DOHH2 (cell line): ENCODE measurements around the gene SLC6A11.

Source experiments
- EZH2phosphoT487 ChIP-seq: fragments of 200-600 bp; sonication (generic); IDR thresholded peaks from 2 replicates; pipeline ENCODE4 v1.6.1; 2017; ENCODE audit warnings: borderline replicate concordance, mild to moderate bottlenecking, antibody characterized with exemption, low read length, moderate library complexity, mixed read lengths
- TF ChIP-seq, protein P1 (sequence below): fragments of 200-600 bp; sonication (generic); IDR thresholded peaks from one replicate; pipeline ENCODE4 v1.5.1; 2014; ENCODE audit warnings: antibody characterized with exemption, mild to moderate bottlenecking, low read depth, low read length; ENCODE audit not compliant: poor library complexity, severe bottlenecking

DNA sequence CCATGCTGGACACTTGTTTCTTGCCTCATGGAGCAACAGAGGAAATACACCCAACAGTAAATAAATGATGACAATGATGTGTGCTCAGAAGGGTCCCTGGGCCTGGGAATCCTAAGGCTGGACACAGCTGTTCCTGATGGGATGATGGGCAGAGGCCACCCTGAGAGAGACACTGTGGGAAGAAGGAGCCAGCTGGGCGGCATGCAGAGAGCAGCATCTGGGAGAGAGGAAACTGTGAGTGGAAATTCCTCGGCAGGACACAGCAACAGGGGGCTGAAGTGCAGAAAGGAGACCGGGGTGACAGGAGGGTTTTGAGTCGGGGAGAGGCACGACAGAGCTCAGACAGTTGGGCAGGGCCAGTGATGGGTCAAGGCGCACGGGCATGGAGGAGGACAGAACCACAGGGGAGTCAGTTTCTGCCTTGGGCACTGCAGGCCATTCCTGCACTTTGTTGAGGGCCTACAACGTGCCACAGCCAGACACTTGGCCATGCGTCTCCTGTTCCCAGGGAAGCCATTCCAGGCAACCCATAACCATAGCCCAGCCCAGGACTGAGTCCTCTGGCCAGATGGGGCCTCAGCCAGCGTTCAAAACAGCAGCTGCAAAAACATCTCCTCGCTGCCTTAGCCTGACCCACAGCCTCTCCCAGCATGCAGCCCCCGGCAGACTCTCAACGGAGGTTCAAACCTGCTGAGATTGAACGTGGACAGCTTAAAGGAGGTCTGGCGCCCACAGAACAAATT, 139.9 kb downstream of the SLC6A11 start:
- TF ChIP-seq, protein P1, sequence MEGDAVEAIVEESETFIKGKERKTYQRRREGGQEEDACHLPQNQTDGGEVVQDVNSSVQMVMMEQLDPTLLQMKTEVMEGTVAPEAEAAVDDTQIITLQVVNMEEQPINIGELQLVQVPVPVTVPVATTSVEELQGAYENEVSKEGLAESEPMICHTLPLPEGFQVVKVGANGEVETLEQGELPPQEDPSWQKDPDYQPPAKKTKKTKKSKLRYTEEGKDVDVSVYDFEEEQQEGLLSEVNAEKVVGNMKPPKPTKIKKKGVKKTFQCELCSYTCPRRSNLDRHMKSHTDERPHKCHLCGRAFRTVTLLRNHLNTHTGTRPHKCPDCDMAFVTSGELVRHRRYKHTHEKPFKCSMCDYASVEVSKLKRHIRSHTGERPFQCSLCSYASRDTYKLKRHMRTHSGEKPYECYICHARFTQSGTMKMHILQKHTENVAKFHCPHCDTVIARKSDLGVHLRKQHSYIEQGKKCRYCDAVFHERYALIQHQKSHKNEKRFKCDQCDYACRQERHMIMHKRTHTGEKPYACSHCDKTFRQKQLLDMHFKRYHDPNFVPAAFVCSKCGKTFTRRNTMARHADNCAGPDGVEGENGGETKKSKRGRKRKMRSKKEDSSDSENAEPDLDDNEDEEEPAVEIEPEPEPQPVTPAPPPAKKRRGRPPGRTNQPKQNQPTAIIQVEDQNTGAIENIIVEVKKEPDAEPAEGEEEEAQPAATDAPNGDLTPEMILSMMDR: no peak
- TF ChIP-seq EZH2phosphoT487: no peak
